K562 (cell line): ENCODE data around the gene PYGM. TPM values are rescaled to one million over a fixed set of nuclear protein-coding genes. Genes with fewer than 3 reads are reported as not detected.
A peak's percentile ranks its signal among the peaks of the same experiment; 100 is the strongest.

Source experiments
- ATAC-seq: fragments of 200-7000 bp; cut with Tn5 transposase; 3 replicates; pipeline ENCODE4 v1.9.1; 2020; ENCODE audit warnings: moderate library complexity
- BruUV-seq: library from RNA; stranded (reverse); fragments of 400-500 nt; replicated peaks from 2 replicates; lab custom pipeline; 2021; lab: Mats Ljungman, UMichigan
- CTCF ChIA-PET: fragments of 300-600 bp; formaldehyde crosslinking; extraction: SDS; loops from one replicate; lab custom pipeline; 2021; ENCODE audit warnings: low intra/inter-chr PET ratio; lab: Yijun Ruan, JAX
- POLR2A ChIA-PET: fragments of 300-600, 350-650 bp; sonication (Branson Sonifier 250); formaldehyde crosslinking; extraction: SDS; loops from one replicate; lab custom pipeline; 2021; ENCODE audit warnings: antibody characterized with exemption, inconsistent platforms; lab: Yijun Ruan, JAX
- DNase-seq, 4 experiments: peaks; one replicate each; pipeline versions ENCODE4 v3.0.0 to v3.0.0-alpha.2; 2011 to 2018; ENCODE audit warnings: low spot score in 3 of 4, mixed read lengths in 3 of 4; ENCODE audit errors: extremely low read depth in 1 of 4
- FAIRE-seq: peaks from 2 replicates; lab custom pipeline; 2011; peaks lifted over from hg19 to GRCh38; lab: Jason Lieb, UNC
- H2AFZ ChIP-seq: 2 replicates; pipeline ENCODE4 v1.6.0; 2011; ENCODE audit warnings: low read depth, low read length, control low read depth, inconsistent platforms
- H3K27ac ChIP-seq: fragments of 200-600 bp; 3 replicates; pipeline ENCODE4 v1.8.0; 2011; ENCODE audit warnings: low read depth, mild to moderate bottlenecking, control low read depth, inconsistent platforms, low read length, moderate library complexity, mixed read lengths; ENCODE audit errors: extremely low read depth
- H3K27me3 ChIP-seq, 2 experiments: fragments of 300-600 bp in 1 of 2; 2 replicates in 1 of 2; 3 replicates in 1 of 2; pipeline versions ENCODE4 v1.6.0 to v1.8.0; 2011; ENCODE audit warnings: inconsistent platforms in 2 of 2, low read length in 2 of 2, mild to moderate bottlenecking in 1 of 2, mixed read lengths in 1 of 2, moderate library complexity in 1 of 2; ENCODE audit not compliant: control insufficient read depth in 2 of 2, insufficient read depth in 2 of 2
- H3K36me3 ChIP-seq: fragments of 300-600 bp; 3 replicates; pipeline ENCODE4 v1.8.0; 2011; ENCODE audit warnings: mild to moderate bottlenecking, low read length, inconsistent platforms; ENCODE audit not compliant: control insufficient read depth, insufficient read depth
- H3K4me1 ChIP-seq, 2 experiments: fragments of 200-600 bp in 1 of 2; replicated peaks in 1 of 2; 2 replicates in 1 of 2; 3 replicates in 1 of 2; pipeline versions ENCODE4 v1.5.1 to v1.8.0; 2011; ENCODE audit warnings: inconsistent platforms in 2 of 2, low read length in 2 of 2, mild to moderate bottlenecking in 1 of 2, mixed read lengths in 1 of 2, moderate library complexity in 1 of 2; ENCODE audit not compliant: control insufficient read depth in 2 of 2, insufficient read depth in 2 of 2
- H3K4me2 ChIP-seq: 2 replicates; pipeline ENCODE4 v1.6.1; 2011; ENCODE audit warnings: low read length, control low read depth, inconsistent platforms, mixed read lengths; ENCODE audit not compliant: insufficient read depth
- H3K4me3 ChIP-seq: fragments of 200-600 bp; sonication (generic), shearing (Covaris generic); 2 replicates; pipeline ENCODE4 v1.5.1; 2016; ENCODE audit warnings: control low read depth, inconsistent platforms
- H3K79me2 ChIP-seq: fragments of 200-600 bp; 3 replicates; pipeline ENCODE4 v1.8.0; 2011; ENCODE audit warnings: low read length, inconsistent platforms; ENCODE audit not compliant: control insufficient read depth, insufficient read depth
- H3K9ac ChIP-seq, 2 experiments: 2 replicates each; pipeline versions ENCODE4 v1.6.0 to v1.6.1; 2011; ENCODE audit warnings: low read depth in 2 of 2, low read length in 2 of 2, control low read depth in 1 of 2, inconsistent platforms in 1 of 2, mild to moderate bottlenecking in 1 of 2, mixed read lengths in 1 of 2; ENCODE audit not compliant: insufficient read depth in 1 of 2
- H3K9me1 ChIP-seq: one replicate; pipeline ENCODE4 v1.6.0; 2011; ENCODE audit warnings: inconsistent platforms, mild to moderate bottlenecking, low read length, moderate library complexity; ENCODE audit not compliant: control insufficient read depth, insufficient read depth
- H3K9me3 ChIP-seq: replicated peaks from 2 replicates; pipeline ENCODE4 v1.5.1; 2011; ENCODE audit warnings: low read depth, low read length, inconsistent platforms; ENCODE audit not compliant: control insufficient read depth, insufficient read depth
- H4K20me1 ChIP-seq: replicated peaks from 2 replicates; pipeline ENCODE4 v1.6.1; 2011; ENCODE audit warnings: low read length, inconsistent platforms, mixed read lengths; ENCODE audit not compliant: control insufficient read depth, insufficient read depth
- BCOR ChIP-seq: fragments of 450-650 bp; IDR thresholded peaks from 2 replicates; pipeline ENCODE4 v1.6.1; 2016
- CHD2 ChIP-seq: IDR thresholded peaks from 2 replicates; pipeline ENCODE4 v1.6.1; 2011; ENCODE audit warnings: low read depth, low read length
- FOSL1 ChIP-seq: fragments of 200-800 bp; sonication (Bioruptor generic); conservative IDR thresholded peaks from 2 replicates; pipeline ENCODE4 v1.6.1; 2016; ENCODE audit warnings: missing genetic modification characterization, missing compliant biosample characterization
- GATAD2A ChIP-seq: fragments of 450-650 bp; IDR thresholded peaks from 2 replicates; pipeline ENCODE4 v1.6.1; 2017
- HMG20A ChIP-seq: fragments of 450-650 bp; formaldehyde crosslinking; conservative IDR thresholded peaks from 2 replicates; pipeline ENCODE4 v1.4.0; 2020; ENCODE audit warnings: mild to moderate bottlenecking, mixed read lengths
- IRF2 ChIP-seq: sonication (generic); formaldehyde crosslinking; IDR thresholded peaks from 2 replicates; pipeline ENCODE4 v1.8.1; 2022; ENCODE audit warnings: mild to moderate bottlenecking, missing genetic modification reagents
- KDM1A ChIP-seq, 2 experiments: fragments of 450-650 bp; IDR thresholded peaks; 2 replicates each; pipeline ENCODE4 v1.6.1; 2016; ENCODE audit warnings: mild to moderate bottlenecking in 2 of 2
- MXI1 ChIP-seq: IDR thresholded peaks from 2 replicates; pipeline ENCODE4 v1.6.1; 2011; ENCODE audit warnings: low read depth, mild to moderate bottlenecking, improper control_type of control experiment, low read length
- NCOA2 ChIP-seq, 2 experiments: fragments of 450-650 bp; IDR thresholded peaks; 2 replicates each; pipeline ENCODE4 v1.6.1; 2018; ENCODE audit warnings: mild to moderate bottlenecking in 2 of 2, moderate library complexity in 1 of 2; ENCODE audit not compliant: partially characterized antibody in 2 of 2
- RCOR1 ChIP-seq, 2 experiments: IDR thresholded peaks; 2 replicates each; pipeline ENCODE4 v1.6.1; 2012; ENCODE audit warnings: low read depth in 2 of 2, low read length in 2 of 2, borderline replicate concordance in 1 of 2, improper control_type of control experiment in 1 of 2
- RUNX1 ChIP-seq: sonication (generic); IDR thresholded peaks from 2 replicates; pipeline ENCODE4 v1.6.1; 2016; ENCODE audit warnings: antibody characterized with exemption, low read depth
- SMARCA5 ChIP-seq: fragments of 450-650 bp; IDR thresholded peaks from 2 replicates; pipeline ENCODE4 v1.6.1; 2016
- ZC3H4 ChIP-seq: sonication (generic); formaldehyde crosslinking; IDR thresholded peaks from 2 replicates; pipeline ENCODE4 v1.9.0; 2021; ENCODE audit warnings: missing genetic modification reagents, borderline replicate concordance
- ZFP36 ChIP-seq: fragments of 150-350 bp; IDR thresholded peaks from 2 replicates; pipeline ENCODE4 v1.6.1; 2018; ENCODE audit warnings: low read length, low read depth; ENCODE audit not compliant: partially characterized antibody
- ZNF668 ChIP-seq: fragments of 250-450 bp; sonication (Bioruptor Pico); IDR thresholded peaks from 2 replicates; pipeline ENCODE4 v1.8.0; 2022; ENCODE audit warnings: mild to moderate bottlenecking, inconsistent platforms
- WGBS: fragments of 100-300 bp; shearing (Covaris generic); methylation state at CpG from one replicate; pipeline ENCODE4 v1.1.6; 2016; ENCODE audit warnings: low coverage, mixed read lengths; ENCODE audit not compliant: insufficient coverage; ENCODE audit errors: missing lambda C conversion rate; 5-methylcytosine and 5-hydroxymethylcytosine counted together
- in situ Hi-C: fragments of 300-500 bp; cut with MboI; formaldehyde crosslinking; loops from 4 replicates; pipeline ENCODE4 v1.15.0; 2018; ENCODE audit warnings: inconsistent platforms, mixed read lengths
- intact Hi-C: fragments of 100-400 bp; cut with micrococcal nuclease; formaldehyde crosslinking; loops from 2 replicates; pipeline ENCODE4 v1.14.2; 2022
- polyA plus RNA-seq, 8 experiments: library from polyadenylated mRNA; depleted of rRNA in 4 of 8; stranded (reverse) in 5 of 8; unstranded in 3 of 8; fragments of >200 nt; fragmentation: Nextera tagmentation in 2 of 8; fragmentation: Illumina TruSeq in 1 of 8; extraction: Ambion mirVana in 2 of 8; extraction: Trizol in 1 of 8; gene quantifications; 2 replicates each; pipeline versions ENCODE4 v1.2.1 to v1.2.3, GENCODE V29; 2011 to 2014; ENCODE audit warnings: inconsistent platforms in 1 of 8, missing spikeins in 1 of 8
- total RNA-seq, 7 experiments: library from RNA; depleted of rRNA in 6 of 7; stranded (reverse); fragments of >200 nt in 6 of 7; fragmentation: Illumina TruSeq in 2 of 7; extraction: Trizol in 2 of 7; gene quantifications; 2 replicates each; pipeline versions ENCODE4 v1.2.1 to v1.2.3, GENCODE V29; 2011 to 2021; ENCODE audit warnings: low replicate concordance in 1 of 7
- TF ChIP-seq, protein P1 (sequence below), 2 experiments: fragments of 150-350 bp in 1 of 2; IDR thresholded peaks; 2 replicates each; pipeline ENCODE4 v1.6.1; 2012 to 2016; ENCODE audit warnings: low read depth in 2 of 2, low read length in 2 of 2, mild to moderate bottlenecking in 1 of 2, moderate library complexity in 1 of 2
- TF ChIP-seq, protein P2 (sequence below): IDR thresholded peaks from 3 replicates; pipeline ENCODE4 v1.6.1; 2011; ENCODE audit warnings: borderline replicate concordance, mild to moderate bottlenecking, moderate library complexity; ENCODE audit not compliant: insufficient read length; ENCODE audit errors: extremely low read depth

PYGM gene
- total and polyA plus RNA-seq, 9 of the 15 experiments (the other 6 are each of a cell fraction or from before 2014, with no cell fraction given): 0.07 to 1.5 (median 0.68) TPM

DNA sequence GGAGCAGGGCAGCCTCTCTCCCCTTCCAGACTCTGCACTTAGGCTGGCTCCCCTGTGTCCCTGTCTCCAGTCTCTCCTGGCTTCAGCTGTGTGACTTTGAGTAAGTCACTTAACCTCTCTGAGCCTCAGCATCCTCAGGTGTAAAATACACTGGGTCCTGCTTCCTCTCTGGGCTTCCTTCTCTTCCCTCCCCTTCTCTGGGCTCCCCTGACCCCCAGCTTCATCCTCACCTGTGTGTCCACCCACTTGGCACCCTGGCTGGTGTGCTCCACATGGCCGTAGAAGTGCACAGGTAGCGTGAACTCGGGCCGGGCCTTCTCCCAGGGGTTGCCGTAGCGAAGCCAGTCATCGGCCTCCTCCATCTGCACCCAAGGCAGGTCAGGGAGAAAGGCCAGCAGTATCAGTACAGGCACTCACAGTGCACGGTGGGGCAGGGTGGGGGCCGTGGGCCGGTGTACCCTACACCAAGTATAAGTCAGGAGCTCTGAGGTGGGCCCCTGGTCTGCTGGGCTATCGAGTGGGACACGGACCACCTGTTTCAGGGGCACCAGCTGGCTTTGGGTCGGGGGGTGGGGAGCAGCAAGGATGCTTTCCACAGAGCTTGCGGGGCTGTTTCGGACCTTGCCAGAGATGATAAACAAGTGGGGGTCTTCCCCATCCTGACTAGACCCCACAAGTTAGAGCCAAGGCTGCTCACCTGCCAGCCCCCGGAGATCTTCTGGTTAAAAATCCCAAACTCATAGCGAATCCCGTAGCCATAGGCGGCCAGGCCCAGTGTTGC lies 2.0 kb downstream of the PYGM start:
- 74% methylated on average over 12 of the region's 19 CpGs for WGBS
- POLR2A ChIA-PET: interaction anchor here (0.6 to 1.4 kb wide), 2 partner anchors 8 to 17 kb away, joined by 3 to 4 read pairs; no protein-coding TSS in a partner anchor
- H3K4me1 ChIP-seq: peaks cover 17 to 79% of the 10 kb centered on the region in 2 experiments
- TF ChIP-seq RUNX1 (no peak), IRF2 (no peak), CHD2 (no peak), ZFP36 (peak; percentile 86), BCOR (peak; percentile 93), HMG20A (CRISPR knock-in tag) (no peak), ZNF668 (CRISPR knock-in tag) (no peak), GATAD2A (no peak), KDM1A (IDR thresholded peaks at IDR 0.05) (peak; percentile 66 to 79; a peak in 3 of 4 replicates), FOSL1 (tag) (no peak), MXI1 (no peak), SMARCA5 (peak; percentile 84; the same call in 1 of the 2 replicates), ZC3H4 (CRISPR knock-in tag) (no peak), NCOA2 (IDR thresholded peaks at IDR 0.05; ENCODE audit: partially characterized antibody in 2 of 2) (no peak), RCOR1 (IDR thresholded peaks at IDR 0.05; ENCODE audit: borderline replicate concordance in 1 of 2, low read depth in 2 of 2, low read length in 2 of 2) (peak in 1 of 2 experiments; percentile 52; a peak in 2 of 4 replicates)
- TF ChIP-seq, protein P1, sequence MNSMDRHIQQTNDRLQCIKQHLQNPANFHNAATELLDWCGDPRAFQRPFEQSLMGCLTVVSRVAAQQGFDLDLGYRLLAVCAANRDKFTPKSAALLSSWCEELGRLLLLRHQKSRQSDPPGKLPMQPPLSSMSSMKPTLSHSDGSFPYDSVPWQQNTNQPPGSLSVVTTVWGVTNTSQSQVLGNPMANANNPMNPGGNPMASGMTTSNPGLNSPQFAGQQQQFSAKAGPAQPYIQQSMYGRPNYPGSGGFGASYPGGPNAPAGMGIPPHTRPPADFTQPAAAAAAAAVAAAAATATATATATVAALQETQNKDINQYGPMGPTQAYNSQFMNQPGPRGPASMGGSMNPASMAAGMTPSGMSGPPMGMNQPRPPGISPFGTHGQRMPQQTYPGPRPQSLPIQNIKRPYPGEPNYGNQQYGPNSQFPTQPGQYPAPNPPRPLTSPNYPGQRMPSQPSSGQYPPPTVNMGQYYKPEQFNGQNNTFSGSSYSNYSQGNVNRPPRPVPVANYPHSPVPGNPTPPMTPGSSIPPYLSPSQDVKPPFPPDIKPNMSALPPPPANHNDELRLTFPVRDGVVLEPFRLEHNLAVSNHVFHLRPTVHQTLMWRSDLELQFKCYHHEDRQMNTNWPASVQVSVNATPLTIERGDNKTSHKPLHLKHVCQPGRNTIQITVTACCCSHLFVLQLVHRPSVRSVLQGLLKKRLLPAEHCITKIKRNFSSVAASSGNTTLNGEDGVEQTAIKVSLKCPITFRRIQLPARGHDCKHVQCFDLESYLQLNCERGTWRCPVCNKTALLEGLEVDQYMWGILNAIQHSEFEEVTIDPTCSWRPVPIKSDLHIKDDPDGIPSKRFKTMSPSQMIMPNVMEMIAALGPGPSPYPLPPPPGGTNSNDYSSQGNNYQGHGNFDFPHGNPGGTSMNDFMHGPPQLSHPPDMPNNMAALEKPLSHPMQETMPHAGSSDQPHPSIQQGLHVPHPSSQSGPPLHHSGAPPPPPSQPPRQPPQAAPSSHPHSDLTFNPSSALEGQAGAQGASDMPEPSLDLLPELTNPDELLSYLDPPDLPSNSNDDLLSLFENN (IDR thresholded peaks at IDR 0.05; ENCODE audit: low read depth in 2 of 2, low read length in 2 of 2): no peak
- TF ChIP-seq, protein P2, sequence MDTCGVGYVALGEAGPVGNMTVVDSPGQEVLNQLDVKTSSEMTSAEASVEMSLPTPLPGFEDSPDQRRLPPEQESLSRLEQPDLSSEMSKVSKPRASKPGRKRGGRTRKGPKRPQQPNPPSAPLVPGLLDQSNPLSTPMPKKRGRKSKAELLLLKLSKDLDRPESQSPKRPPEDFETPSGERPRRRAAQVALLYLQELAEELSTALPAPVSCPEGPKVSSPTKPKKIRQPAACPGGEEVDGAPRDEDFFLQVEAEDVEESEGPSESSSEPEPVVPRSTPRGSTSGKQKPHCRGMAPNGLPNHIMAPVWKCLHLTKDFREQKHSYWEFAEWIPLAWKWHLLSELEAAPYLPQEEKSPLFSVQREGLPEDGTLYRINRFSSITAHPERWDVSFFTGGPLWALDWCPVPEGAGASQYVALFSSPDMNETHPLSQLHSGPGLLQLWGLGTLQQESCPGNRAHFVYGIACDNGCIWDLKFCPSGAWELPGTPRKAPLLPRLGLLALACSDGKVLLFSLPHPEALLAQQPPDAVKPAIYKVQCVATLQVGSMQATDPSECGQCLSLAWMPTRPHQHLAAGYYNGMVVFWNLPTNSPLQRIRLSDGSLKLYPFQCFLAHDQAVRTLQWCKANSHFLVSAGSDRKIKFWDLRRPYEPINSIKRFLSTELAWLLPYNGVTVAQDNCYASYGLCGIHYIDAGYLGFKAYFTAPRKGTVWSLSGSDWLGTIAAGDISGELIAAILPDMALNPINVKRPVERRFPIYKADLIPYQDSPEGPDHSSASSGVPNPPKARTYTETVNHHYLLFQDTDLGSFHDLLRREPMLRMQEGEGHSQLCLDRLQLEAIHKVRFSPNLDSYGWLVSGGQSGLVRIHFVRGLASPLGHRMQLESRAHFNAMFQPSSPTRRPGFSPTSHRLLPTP: no peak

More for the DNA sequence above, 2.0 kb downstream of the PYGM start:
- Histone ChIP-seq H3K9me1 (peaks cover 3% of the 10 kb centered on the region), H3K4me3 (no peak overlapping the region), H3K36me3 (peaks cover 10% of the 10 kb centered on the region; the same call in 1 of the 3 replicates), H3K9me3 (no peaks in the 10 kb centered on the region), H4K20me1 (peaks cover 7% of the 10 kb centered on the region), H3K79me2 (no peaks in the 10 kb centered on the region), H3K27ac (no peak overlapping the region), H3K27me3 (no peaks in the 10 kb centered on the region), H2AFZ (no peak overlapping the region), H3K4me2 (no peak overlapping the region), H3K9ac (no peak overlapping the region)
- CTCF ChIA-PET: interaction anchor here (0.6 kb wide), 1 partner anchor 99 kb away, joined by 4 read pairs; no protein-coding TSS in a partner anchor
- BruUV-seq: no TSS peak
- DNase-seq (no peak), ATAC-seq (no peak), FAIRE-seq (no peak)
- intact Hi-C loops (no loop called here), in situ Hi-C loops (no loop called here)
